GM12878 (cell line): ENCODE measurements around the gene OSBPL7. TPM values are rescaled to one million over a fixed set of nuclear protein-coding genes. Genes with fewer than 3 reads are reported as not detected.

Experiments used
- ATAC-seq: fragments of 200-7000 bp; cut with Tn5 transposase; 3 replicates; pipeline ENCODE4 v1.9.1; 2020; ENCODE audit warnings: mild to moderate bottlenecking, moderate library complexity
- BruUV-seq: library from RNA; stranded (reverse); fragments of 400-500 nt; replicated peaks from 2 replicates; lab custom pipeline; 2021; lab: Mats Ljungman, UMichigan
- CTCF ChIA-PET: fragments of 300-600 bp; sonication (Branson Sonifier 250); formaldehyde crosslinking; extraction: SDS; loops from one replicate; lab custom pipeline; 2021; ENCODE audit warnings: inconsistent platforms; lab: Yijun Ruan, JAX
- POLR2A ChIA-PET: fragments of 350-600 bp; formaldehyde crosslinking; extraction: SDS; loops from one replicate; lab custom pipeline; 2021; ENCODE audit warnings: inconsistent platforms; lab: Charles Lee
- RAD21 ChIA-PET: fragments of 300-600 bp; sonication (Branson Sonifier 250); formaldehyde crosslinking; loops from one replicate; lab custom pipeline; 2023; ENCODE audit warnings: antibody characterized with exemption; ENCODE audit not compliant: unreplicated experiment; lab: Charles Lee
- SMC1A ChIA-PET: fragments of 300-600 bp; sonication (Branson Sonifier 250); formaldehyde crosslinking; loops from one replicate; lab custom pipeline; 2023; ENCODE audit not compliant: unreplicated experiment, uncharacterized antibody; lab: Charles Lee
- DNase-seq: peaks from one replicate; pipeline ENCODE4 v3.0.0-alpha.2; 2011; ENCODE audit warnings: low read depth, low spot score
- FAIRE-seq: peaks from 3 replicates; lab custom pipeline; 2011; peaks lifted over from hg19 to GRCh38; lab: Jason Lieb, UNC
- H2AFZ ChIP-seq: 2 replicates; pipeline ENCODE4 v1.6.0; 2011; ENCODE audit warnings: low read depth, low read length, control low read depth; ENCODE audit not compliant: control insufficient read depth
- H3K27ac ChIP-seq: 2 replicates; pipeline ENCODE4 v1.5.1; 2011; ENCODE audit warnings: control low read depth; ENCODE audit not compliant: control insufficient read depth, insufficient read depth
- H3K27me3 ChIP-seq, 2 experiments: replicated peaks in 1 of 2; 2 replicates each; pipeline versions ENCODE4 v1.6.0 to v1.6.1; 2011; ENCODE audit warnings: low read length in 1 of 2; ENCODE audit not compliant: control insufficient read depth in 2 of 2, insufficient read depth in 2 of 2
- H3K36me3 ChIP-seq, 2 experiments: 2 replicates each; pipeline ENCODE4 v1.5.1; 2011; ENCODE audit warnings: low read length in 1 of 2; ENCODE audit not compliant: control insufficient read depth in 2 of 2, insufficient read depth in 2 of 2
- H3K4me1 ChIP-seq: 2 replicates; pipeline ENCODE4 v1.6.1; 2011; ENCODE audit warnings: mild to moderate bottlenecking, low read length, moderate library complexity, mixed read lengths; ENCODE audit not compliant: control insufficient read depth, insufficient read depth
- H3K4me2 ChIP-seq: 2 replicates; pipeline ENCODE4 v1.6.0; 2011; ENCODE audit warnings: control low read depth; ENCODE audit not compliant: control insufficient read depth, insufficient read depth
- H3K4me3 ChIP-seq: fragments of 200-600 bp; sonication (generic); 2 replicates; pipeline ENCODE4 v1.5.1; 2016
- H3K79me2 ChIP-seq: 2 replicates; pipeline ENCODE4 v1.6.0; 2011; ENCODE audit warnings: low read length; ENCODE audit not compliant: control insufficient read depth, insufficient read depth
- H3K9ac ChIP-seq: 2 replicates; pipeline ENCODE4 v1.8.0; 2011; ENCODE audit warnings: low read length, control low read depth, mixed read lengths; ENCODE audit not compliant: control insufficient read depth, insufficient read depth
- H3K9me3 ChIP-seq: replicated peaks from 3 replicates; pipeline ENCODE4 v1.5.1; 2011; ENCODE audit warnings: mild to moderate bottlenecking, low read length; ENCODE audit not compliant: control insufficient read depth, insufficient read depth
- H4K20me1 ChIP-seq: 2 replicates; pipeline ENCODE4 v1.6.0; 2011; ENCODE audit not compliant: control insufficient read depth, insufficient read depth
- CUX1 ChIP-seq: IDR thresholded peaks from 2 replicates; pipeline ENCODE4 v1.6.1; 2012; ENCODE audit warnings: improper control_type of control experiment, low read depth, low read length; ENCODE audit not compliant: insufficient replicate concordance
- ELK1 ChIP-seq: IDR thresholded peaks from 2 replicates; pipeline ENCODE4 v1.6.1; 2012; ENCODE audit warnings: low read depth, low read length, improper control_type of control experiment
- IKZF1 ChIP-seq: fragments of 450-650 bp; conservative IDR thresholded peaks from 2 replicates; pipeline ENCODE4 v1.6.1; 2017; ENCODE audit warnings: antibody characterized with exemption, mild to moderate bottlenecking
- LARP7 ChIP-seq: fragments of 450-650 bp; IDR thresholded peaks from 2 replicates; pipeline ENCODE4 v1.6.1; 2017; ENCODE audit warnings: mild to moderate bottlenecking
- MXI1 ChIP-seq: fragments of 150-350 bp; IDR thresholded peaks from 2 replicates; pipeline ENCODE4 v1.6.1; 2011; ENCODE audit warnings: low read depth, mild to moderate bottlenecking, inconsistent platforms, low read length, improper control_type of control experiment
- MYB ChIP-seq: fragments of 150-350 bp; IDR thresholded peaks from 2 replicates; pipeline ENCODE4 v1.6.1; 2014; ENCODE audit warnings: mild to moderate bottlenecking, low read depth, low read length, borderline replicate concordance
- SIX5 ChIP-seq: IDR thresholded peaks from 2 replicates; pipeline ENCODE4 v1.6.1; 2011; ENCODE audit warnings: mild to moderate bottlenecking, low read depth, low read length, moderate library complexity; ENCODE audit not compliant: severe bottlenecking
- SMAD1 ChIP-seq: fragments of 450-650 bp; IDR thresholded peaks from 2 replicates; pipeline ENCODE4 v1.6.1; 2018; ENCODE audit warnings: mild to moderate bottlenecking, low read depth; ENCODE audit not compliant: partially characterized antibody
- ZBTB33 ChIP-seq: fragments of 450-650 bp; IDR thresholded peaks from 2 replicates; pipeline ENCODE4 v1.6.1; 2017; ENCODE audit warnings: mild to moderate bottlenecking
- ZNF384 ChIP-seq: IDR thresholded peaks from 2 replicates; pipeline ENCODE4 v1.6.1; 2012; ENCODE audit warnings: low read depth, mild to moderate bottlenecking, low read length, improper control_type of control experiment, borderline replicate concordance
- WGBS: methylation state at CpG from one replicate; pipeline ENCODE4 v1.1.6; 2016; ENCODE audit warnings: low lambda C conversion rate; ENCODE audit not compliant: insufficient replicate concordance, insufficient coverage; ENCODE audit errors: missing lambda C conversion rate; 5-methylcytosine and 5-hydroxymethylcytosine counted together
- in situ Hi-C: fragments of 300-500 bp; cut with MboI; formaldehyde crosslinking; loops from 9 replicates; pipeline ENCODE4 v1.14.3; 2018; ENCODE audit warnings: mixed read lengths
- intact Hi-C: fragments of 100-400 bp; cut with micrococcal nuclease; formaldehyde crosslinking; loops from one replicate; pipeline ENCODE4 v1.14.2; 2022; ENCODE audit not compliant: unreplicated experiment
- polyA plus RNA-seq, 11 experiments: library from polyadenylated mRNA; depleted of rRNA in 4 of 11; unstranded in 6 of 11; stranded (reverse) in 5 of 11; fragments of >200 nt; fragmentation: Nextera tagmentation in 4 of 11; fragmentation: Illumina TruSeq in 1 of 11; extraction: Ambion mirVana in 4 of 11; extraction: Trizol in 1 of 11; gene quantifications; 1 replicate in 1 of 11; 2 replicates in 10 of 11; pipeline versions ENCODE4 v1.2.1 to v1.2.3, GENCODE V29; 2011 to 2016; ENCODE audit warnings: inconsistent platforms in 2 of 11, missing spikeins in 2 of 11, low read depth in 1 of 11
- total RNA-seq, 4 experiments: library from RNA; depleted of rRNA in 3 of 4; stranded (reverse); fragments of >200 nt in 3 of 4; fragmentation: Illumina TruSeq in 1 of 4; extraction: Trizol in 1 of 4; gene quantifications; 2 replicates each; pipeline versions ENCODE4 v1.2.1 to v1.2.3, GENCODE V29; 2013 to 2021

The OSBPL7 gene
- total and polyA plus RNA-seq, 10 of the 15 experiments (the other 5 are each of a cell fraction or from before 2014, with no cell fraction given), result 0.50 to 16.1 (median 6.7) TPM

- Histone ChIP-seq H3K27ac (no peak overlapping the region), H4K20me1 (no peaks in the 10 kb centered on the region), H3K9ac (no peak overlapping the region; the same call in 1 of the 2 replicates), H3K4me2 (peak overlapping the region; percentile 93), H3K27me3 (no peaks in the 10 kb centered on the region), H3K4me3 (no peak overlapping the region), H3K36me3 (peaks cover 5 to 20% of the 10 kb centered on the region in 2 experiments; a peak in 3 of 4 replicates), H2AFZ (no peak overlapping the region), H3K79me2 (peaks cover 7% of the 10 kb centered on the region; the same call in 1 of the 2 replicates), H3K9me3 (no peaks in the 10 kb centered on the region), H3K4me1 (peaks cover 10% of the 10 kb centered on the region)
- BruUV-seq, result no TSS peak
- DNase-seq (no peak), FAIRE-seq (no peak), ATAC-seq (no peak)
- ChIA-PET CTCF (interaction anchor here (1.0 kb wide), 1 partner anchor 129 kb away, joined by 3 read pairs; no protein-coding TSS in a partner anchor), POLR2A (no interaction called here), SMC1A (no interaction called here), RAD21 (no interaction called here)
- TF ChIP-seq SIX5 (no peak), CUX1 (no peak), ZBTB33 (no peak), ZNF384 (no peak), MYB (no peak), IKZF1 (no peak), ELK1 (no peak), SMAD1 (no peak), MXI1 (no peak), LARP7 (no peak)
- 63% methylated on average over 12 of the region's 12 CpGs for WGBS
- in situ Hi-C loops, result no loop called here
- intact Hi-C loops, result no loop called here
These were observed 1.4 kb downstream of the OSBPL7 start for GRCh38 chr17:47820033-47820789.
